A549 treated with AZD2906 at 1 μM for 4 hours (cell line): Measurements from ENCODE around the gene GRM2. TPM values are rescaled to one million over a fixed set of nuclear protein-coding genes. Genes with fewer than 3 reads are reported as not detected.

Experiments
- total RNA-seq: library from RNA; stranded (reverse); fragments of 200-300 nt; extraction: Qiagen RNA extraction; gene quantifications from 5 replicates; pipeline ENCODE4 v1.2.3, GENCODE V29; 2022

The GRM2 gene
- total RNA-seq = 0.03 to 0.05 TPM (median 0.04 TPM) in 4 of 5 replicates, not detected in the other

DNA sequence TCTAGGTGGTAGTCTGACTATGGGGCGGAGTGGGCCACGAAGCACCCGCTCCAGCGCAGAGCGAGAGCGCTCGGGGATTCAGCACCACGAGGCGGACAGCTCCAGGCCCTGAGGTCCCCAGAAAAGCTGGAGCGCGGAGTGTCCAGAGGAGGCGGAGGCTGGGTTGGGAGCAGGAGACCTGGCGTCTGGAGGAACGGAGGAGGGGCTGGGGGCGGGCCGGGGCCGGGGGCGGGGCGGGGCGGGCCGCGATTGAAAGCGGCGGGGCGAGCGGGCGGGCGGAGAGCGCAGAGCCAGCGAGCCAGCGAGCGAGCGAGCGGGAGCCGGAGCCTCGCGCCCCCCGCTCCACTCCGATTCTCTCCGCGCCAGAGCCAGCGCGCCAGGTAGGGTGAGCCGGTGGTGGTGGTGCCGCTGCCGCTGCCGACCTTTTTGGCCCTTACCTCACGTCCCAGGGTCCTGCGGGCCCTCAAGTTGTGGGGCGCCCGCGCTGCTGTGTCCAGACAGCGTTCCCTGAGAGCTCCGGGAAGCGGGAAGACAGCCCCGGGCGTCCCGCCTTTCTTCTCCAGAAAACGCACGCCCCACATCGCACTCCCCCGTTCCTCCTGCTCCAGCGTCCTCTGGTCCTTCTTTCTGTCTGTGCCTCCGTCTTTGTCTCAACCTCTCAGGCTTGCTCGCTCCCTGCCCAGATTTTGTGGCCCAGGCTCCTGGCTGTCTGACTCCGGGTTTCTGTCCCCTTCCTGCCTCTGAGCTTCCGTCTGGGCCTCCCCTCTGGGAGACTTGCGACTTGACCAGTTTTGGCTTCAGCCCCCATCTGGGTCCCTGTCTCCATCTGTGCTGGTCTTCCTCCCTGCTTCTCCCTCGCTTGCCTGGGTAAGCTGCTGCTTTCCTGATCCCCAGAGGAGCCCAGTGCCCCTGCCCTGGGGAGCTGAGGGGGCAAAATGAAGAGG lies at the start of gene GRM2:
TSS of gene GRM2 (plus strand) at position 281 of the 944 bp plus-strand sequence. CDS start 1,916 bp downstream, outside the sequence.

DNA sequence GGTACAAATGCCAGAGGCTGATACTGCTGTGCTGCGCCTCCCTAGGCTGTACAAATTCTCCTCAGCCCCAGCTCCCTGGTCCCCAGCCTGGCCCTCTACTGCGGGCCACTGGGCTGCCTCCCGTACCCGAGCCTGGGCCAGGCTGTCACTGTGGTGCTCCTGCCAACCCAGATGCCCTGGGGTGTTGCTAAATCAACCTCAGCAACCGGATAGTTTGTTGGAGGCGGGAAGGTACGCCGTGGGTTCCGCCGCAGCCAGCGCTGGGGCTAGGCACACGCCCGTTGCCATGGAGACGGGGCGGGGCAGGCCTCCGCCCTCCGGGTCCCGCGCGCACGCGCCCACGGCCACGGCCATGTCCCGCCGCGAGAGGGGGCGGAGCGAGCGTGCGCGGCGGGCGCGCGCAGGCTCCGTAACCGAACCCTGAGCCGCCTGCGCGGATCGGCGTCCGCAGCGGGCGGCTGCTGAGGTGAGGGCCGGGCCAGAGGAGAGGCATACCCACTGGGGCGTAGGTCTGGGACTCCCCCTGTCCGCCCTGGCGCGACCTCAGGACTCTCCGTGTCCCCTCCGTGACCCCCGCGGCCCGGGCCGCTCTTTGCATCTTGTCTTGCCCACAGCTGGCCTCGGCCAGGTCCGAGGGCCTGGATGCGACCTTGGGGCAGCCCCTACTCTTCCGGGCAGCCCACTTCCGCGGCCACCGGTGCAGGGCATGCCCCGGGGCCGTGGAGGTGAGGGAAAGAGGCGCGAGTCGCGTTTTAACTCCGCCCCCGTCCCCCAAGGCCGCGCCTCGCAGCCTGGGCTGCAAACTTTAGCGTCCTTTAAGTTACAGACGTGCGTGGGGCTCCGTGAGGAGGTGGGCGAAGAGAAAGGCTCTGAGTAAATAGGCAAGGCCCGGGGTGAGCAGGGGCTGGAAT lies 35.8 kb upstream of the GRM2 start, which contains the start of gene TEX264:
TSS of gene TEX264 (plus strand) at position 430 of the 911 bp plus-strand sequence. CDS start 3,053 bp downstream, outside the sequence.

Other genes with a start within 250 kb of the GRM2 start
- gene DCAF1, start 207.1 kb upstream of the GRM2 start, total RNA-seq = 10.8 to 13.1 TPM (median 11.2 TPM) in 5 replicates
- gene RAD54L2, start 168.3 kb upstream of the GRM2 start, total RNA-seq = 3.2 to 5.0 TPM (median 3.6 TPM) in 5 replicates
- gene TEX264, start 35.8 kb upstream of the GRM2 start, total RNA-seq = 61.5 to 73.9 TPM (median 69.7 TPM) in 5 replicates
- gene IQCF6, start 72.2 kb downstream of the GRM2 start, total RNA-seq = not detected in 5 replicates
- not detected in 5 replicates for gene IQCF2, start 154.5 kb downstream of the GRM2 start, total RNA-seq
- not detected in 5 replicates for gene IQCF5, start 168.5 kb downstream of the GRM2 start, total RNA-seq
- gene IQCF1, start 196.3 kb downstream of the GRM2 start, total RNA-seq = not detected in 5 replicates
- 33.5 to 47.3 TPM (median 42.8 TPM) in 5 replicates for gene RRP9, start 234.8 kb downstream of the GRM2 start, total RNA-seq
- gene PARP3, start 235.3 kb downstream of the GRM2 start, total RNA-seq = 8.0 to 10.4 TPM (median 9.4 TPM) in 5 replicates
- not detected in 5 replicates for gene GPR62, start 248.3 kb downstream of the GRM2 start, total RNA-seq